ENCODE results near the gene EIF2A.

DNA sequence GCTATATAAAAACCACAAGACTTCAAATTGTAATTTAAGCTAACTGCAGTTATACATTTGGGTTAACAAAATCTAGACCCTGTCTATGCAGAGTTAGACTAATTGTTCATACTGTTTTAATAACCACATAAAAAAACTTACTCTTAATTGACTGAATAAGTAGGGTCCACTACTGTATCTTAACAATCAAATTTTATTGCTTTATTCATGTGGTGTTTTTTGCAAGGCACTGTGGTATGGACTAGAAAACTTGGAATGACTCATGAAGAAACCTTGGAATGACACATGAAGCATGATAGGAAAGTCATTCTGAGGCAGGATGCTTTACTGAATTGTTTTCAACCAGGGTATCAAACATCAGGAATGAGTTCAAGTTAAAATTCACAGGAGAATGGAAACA is 2.5 kb upstream of the EIF2A start:
- TF ChIP-seq, protein P1, sequence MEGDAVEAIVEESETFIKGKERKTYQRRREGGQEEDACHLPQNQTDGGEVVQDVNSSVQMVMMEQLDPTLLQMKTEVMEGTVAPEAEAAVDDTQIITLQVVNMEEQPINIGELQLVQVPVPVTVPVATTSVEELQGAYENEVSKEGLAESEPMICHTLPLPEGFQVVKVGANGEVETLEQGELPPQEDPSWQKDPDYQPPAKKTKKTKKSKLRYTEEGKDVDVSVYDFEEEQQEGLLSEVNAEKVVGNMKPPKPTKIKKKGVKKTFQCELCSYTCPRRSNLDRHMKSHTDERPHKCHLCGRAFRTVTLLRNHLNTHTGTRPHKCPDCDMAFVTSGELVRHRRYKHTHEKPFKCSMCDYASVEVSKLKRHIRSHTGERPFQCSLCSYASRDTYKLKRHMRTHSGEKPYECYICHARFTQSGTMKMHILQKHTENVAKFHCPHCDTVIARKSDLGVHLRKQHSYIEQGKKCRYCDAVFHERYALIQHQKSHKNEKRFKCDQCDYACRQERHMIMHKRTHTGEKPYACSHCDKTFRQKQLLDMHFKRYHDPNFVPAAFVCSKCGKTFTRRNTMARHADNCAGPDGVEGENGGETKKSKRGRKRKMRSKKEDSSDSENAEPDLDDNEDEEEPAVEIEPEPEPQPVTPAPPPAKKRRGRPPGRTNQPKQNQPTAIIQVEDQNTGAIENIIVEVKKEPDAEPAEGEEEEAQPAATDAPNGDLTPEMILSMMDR (IDR thresholded peaks at IDR 0.05) = no peak
- TF ChIP-seq POLR2AphosphoS5 (IDR thresholded peaks at IDR 0.05) = no peak

Measured in gastroesophageal sphincter (tissue), 3 donors.